Activated naive CD4-positive, alpha-beta T cell (primary cell): ENCODE results near the gene ARHGEF17.
"Not testable (repeated sequence)": the region's sequence is repeated elsewhere in the genome, so short reads cannot be mapped to it uniquely, and the experiment has no call there.

ENCODE experiments used
- DNase-seq, 4 experiments: peaks; one replicate each; lab custom pipeline; 2025; lab: John Stamatoyannopoulos, UW

ARHGEF17 gene

DNA sequence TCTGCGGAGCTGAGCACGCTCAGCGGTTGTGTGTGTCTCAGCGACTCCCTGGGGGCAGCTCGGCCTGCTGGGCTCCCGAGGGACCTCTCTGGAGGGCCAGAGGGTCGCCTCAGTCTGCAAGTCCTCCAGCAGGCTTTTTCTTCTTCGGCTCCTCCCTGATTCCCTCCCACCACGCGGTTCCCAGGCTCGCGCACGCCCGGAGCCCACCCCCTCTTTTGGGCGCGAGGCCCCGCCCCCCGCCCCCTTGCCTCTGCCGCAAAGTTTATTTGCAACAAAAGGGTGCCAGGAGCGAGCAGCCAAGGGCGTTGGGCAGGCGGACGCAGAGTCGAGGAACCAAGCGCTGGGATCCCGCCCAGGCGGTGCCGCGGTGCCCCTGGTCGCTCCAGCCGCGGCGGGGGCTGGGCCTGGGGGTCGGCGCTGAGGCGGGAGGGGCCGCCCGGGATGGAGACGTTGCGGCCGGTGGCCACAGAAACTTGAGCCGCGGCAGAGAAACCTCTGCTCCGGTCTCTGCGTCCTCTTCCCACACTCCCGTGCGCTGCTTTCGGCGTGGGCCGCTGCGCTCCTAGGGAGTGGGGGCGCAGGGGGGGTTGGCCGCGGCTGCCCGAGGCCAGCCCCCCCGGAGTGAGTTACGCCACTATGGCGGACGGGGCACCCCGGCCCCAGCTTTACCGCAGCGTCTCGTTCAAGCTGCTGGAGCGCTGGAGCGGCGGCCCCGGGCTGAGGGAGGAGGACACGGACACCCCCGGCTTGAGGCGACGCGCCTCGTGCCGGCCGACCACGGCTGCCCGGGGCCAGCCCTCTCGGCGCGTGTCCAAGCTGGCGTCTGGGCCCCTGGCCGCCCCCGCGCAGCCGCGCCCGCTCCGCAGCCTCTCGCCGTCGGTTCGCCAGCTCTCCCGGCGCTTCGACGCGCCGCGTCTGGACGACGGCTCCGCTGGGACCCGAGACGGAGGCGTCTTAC is at the start of gene ARHGEF17:
TSS of gene ARHGEF17 (plus strand) at position 274 of the 958 bp plus-strand sequence. CDS start at position 637, 363 bp downstream.
- DNase-seq: peak in 1 of 4 experiments; percentile 46

- no peak for DNase-seq
These were observed 48.5 kb upstream of the ARHGEF17 start for GRCh38 chr11:73259406-73260126.

- no peak for DNase-seq
These were observed 48.0 kb upstream of the ARHGEF17 start for GRCh38 chr11:73260127-73260457.

DNA sequence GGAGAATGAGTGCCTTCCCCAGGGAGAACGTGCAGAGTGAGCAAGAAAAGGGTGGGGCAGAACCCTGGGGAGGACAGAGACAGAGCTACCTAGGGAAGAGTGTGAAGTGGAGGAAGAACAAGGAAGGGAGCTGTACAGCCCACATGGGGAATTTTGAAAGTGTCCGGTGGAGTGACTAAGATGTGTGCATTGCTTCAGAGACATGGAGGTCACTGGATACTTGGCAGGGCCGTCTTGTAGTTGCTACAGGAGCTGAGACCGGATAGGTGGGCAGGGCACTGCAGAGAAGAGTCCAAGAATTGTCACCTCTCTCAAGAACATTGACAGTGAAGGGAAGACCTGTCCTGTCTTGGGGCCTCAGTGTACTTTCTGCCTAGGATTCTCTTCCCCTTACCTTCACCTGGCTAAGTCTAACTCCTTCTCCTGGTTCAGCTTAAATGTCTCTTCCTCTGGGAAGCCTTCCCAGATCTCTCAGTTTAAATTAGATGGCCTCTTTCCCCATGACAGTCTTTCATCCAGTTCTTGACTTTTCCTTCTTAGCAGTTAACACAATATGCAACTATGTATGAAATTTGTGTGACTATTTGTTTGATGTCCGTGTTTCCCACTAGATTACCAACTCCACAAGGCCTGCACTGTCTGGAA is 45.1 kb upstream of the ARHGEF17 start:
- no peak for DNase-seq

- no peak for DNase-seq
These were observed 44.4 kb upstream of the ARHGEF17 start for GRCh38 chr11:73263640-73264039.

- DNase-seq: no peak
These were observed 42.7 kb upstream of the ARHGEF17 start for GRCh38 chr11:73265278-73265810.

DNA sequence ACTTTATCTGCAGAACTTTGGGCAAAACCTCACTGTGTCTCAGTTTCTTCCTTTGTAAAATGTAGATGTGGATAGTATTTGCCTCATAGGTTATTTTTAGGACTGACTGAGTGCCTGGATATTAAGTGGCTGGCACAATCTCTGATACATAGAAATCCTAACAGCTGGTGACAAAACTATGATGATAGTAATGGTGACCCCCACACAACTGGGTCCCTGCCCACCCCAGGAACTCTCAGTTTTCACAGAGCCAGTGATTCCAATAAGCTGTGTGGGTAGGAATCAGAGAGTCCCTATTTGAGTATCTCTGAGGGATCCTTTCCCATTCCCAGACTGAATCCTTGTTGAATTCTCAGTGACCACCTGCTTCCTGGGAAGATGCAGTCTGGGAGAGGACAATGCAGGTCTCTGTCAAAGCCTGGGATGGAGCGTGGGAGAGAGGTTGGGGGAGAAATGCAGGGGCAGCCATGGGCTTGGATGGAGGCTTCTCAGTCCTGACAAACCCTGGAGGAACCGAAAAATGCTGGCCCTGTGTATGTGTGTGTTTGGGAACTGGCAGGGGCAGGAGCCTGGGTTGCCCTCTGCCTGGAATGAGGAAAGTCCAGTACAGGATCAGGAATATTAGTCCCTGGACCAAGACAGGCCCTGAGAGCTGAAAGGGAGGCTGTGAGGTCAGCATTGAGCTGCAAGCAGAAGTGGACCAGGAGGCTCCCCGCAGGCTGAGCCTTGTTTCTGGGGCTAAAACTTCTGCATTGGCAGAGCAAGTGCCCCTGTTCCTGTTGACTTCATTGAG is 42.0 kb upstream of the ARHGEF17 start:
- no peak for DNase-seq

- DNase-seq: no peak
These were observed 41.4 kb upstream of the ARHGEF17 start for GRCh38 chr11:73266646-73267020.

- no peak for DNase-seq
These were observed 40.8 kb upstream of the ARHGEF17 start for GRCh38 chr11:73267122-73267846.

- no peak for DNase-seq
These were observed 40.1 kb upstream of the ARHGEF17 start for GRCh38 chr11:73267906-73268540.

DNA sequence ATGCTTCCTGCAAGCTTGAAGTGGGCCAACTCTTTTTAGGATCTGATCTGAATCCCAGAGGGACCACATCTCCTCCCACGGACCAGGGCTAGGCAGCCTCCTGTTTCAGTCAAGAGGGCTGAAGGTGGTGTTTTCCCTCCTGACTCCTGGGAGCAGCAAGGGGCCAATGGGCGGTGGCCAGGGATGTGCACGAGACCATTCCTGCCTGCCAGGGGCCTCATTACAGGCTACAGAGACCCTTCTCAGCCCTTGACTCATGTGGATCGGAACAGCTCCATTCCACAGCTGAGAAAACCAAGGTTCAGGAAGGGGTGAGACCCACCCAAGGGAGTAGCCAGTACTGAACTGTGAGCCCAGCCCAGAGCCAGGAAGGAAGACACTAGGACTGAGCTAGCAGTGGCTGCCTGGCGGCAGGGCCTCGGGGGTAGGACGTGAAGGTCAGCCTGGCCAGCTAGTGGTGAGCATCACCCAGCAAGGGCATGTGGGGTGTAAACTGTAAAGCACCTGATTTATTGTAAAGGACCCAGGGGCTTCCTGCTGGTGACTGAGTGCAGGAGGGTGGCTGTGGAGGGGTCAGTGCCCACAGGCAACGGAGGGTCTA is 39.3 kb upstream of the ARHGEF17 start:
- DNase-seq: no peak

- no peak for DNase-seq
These were observed 38.5 kb upstream of the ARHGEF17 start for GRCh38 chr11:73269459-73270015.

DNA sequence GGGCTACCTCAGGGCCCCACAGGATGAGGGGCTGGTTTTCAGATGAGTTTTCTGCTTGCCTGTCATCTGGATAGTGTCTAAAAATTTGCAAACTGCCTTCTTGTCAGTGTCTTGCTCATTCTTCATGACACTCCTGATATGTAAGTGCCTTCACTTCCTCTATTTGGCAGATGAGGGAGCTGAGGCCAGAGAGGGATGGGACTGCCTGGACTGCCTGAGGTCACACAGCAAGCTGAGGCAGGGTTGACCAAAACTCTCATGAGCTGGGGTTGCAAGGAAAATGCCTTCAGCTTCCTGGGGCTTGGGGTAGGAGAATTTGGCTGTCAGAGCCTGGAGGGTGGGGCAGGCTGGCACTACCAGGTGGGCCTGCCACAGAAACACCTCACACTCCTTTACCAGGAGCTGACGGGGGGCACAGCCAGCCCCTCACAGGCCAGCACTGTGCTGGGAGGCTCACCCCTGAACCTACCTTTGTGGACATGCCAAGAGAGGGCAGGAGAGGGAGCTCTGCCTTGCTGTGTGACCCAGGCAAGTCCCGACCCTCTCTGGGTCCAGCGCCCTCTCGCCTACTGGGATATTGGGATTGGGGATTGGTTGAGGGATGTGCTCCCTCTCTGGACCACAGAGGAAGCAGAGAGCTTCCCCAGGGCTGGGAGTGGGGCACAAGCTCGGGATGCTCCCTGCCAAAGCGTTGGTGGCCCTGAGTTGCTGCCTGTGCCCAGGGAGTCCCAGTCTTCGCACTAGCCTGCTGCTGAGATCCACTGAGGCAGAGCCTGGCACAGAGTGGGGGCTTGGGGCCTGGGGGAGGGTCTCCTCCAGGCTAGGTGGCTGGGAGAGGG is 37.8 kb upstream of the ARHGEF17 start:
- no peak for DNase-seq

- no peak for DNase-seq
These were observed 37.1 kb upstream of the ARHGEF17 start for GRCh38 chr11:73270855-73271477.

GRCh38 chr11:73271478-73271865 is 36.6 kb upstream of the ARHGEF17 start:
- not testable (repeated sequence) for DNase-seq

DNA sequence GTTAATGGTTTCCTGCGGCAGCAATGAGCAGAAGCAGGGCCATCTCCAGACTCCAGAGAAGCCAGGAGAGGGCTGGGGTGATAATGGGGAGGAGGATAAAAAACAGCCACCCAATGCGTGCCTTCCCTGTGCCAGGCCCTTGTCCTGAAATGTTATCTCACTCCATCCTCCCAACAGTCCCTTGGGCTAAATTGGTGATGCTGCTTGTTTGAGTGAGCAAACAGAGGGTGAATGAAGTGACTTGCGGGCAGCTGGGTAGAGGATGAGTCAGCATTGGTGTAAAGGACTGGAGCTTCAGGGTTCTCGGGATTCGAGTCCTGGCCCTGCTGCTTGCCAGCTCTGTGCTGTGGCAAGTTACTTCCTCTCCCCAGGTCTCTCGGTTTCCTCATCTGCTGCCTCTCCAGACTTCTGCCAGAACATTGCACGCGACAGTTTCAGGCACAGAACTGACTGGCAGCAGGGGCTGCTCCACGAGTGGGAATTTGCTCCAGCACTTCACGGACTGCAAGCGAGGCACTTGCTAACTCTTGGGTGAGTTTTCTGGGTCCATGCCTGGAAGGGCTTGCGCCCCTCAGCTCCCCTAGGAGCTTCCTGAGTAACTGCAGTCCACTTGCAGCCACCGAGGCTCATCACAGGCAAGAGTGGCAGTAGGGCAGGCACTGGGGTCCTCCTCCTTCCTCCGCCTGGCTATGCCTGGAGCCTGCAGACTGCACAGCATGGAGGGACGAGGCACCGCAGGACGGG is 36.0 kb upstream of the ARHGEF17 start, which contains the start of gene P2RY6:
TSS of gene P2RY6 (plus strand) at position 403 of the 744 bp plus-strand sequence. CDS start 24,181 bp downstream, outside the sequence.
- DNase-seq: no peak

DNA sequence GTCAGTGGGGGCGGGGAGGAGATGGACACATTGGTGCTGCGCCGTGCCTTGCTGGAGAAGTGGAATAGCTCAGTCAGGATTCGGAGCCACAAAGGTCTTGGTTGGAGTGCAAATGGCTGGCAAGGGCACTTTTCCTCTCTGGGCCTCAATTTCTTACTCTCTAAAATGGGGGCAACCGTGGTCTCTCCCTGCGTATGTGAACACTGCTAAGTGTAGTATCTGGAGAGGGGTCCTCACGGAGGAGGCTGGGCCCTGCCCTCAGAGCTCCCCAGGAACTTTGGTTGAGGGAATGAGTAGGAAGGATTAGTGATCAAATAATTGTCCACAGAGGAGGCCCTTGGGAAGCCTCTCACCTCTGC is 35.4 kb upstream of the ARHGEF17 start:
- no peak for DNase-seq
